DOHH2 (cell line): ENCODE data around the gene CACNA2D3.

Source experiments
- H3F3A ChIP-seq: fragments of 200-600 bp; sonication (generic), shearing (Covaris generic); 2 replicates; pipeline ENCODE4 v1.6.0; 2016; ENCODE audit warnings: antibody characterized with exemption, mild to moderate bottlenecking; ENCODE audit not compliant: control insufficient read depth, insufficient read depth
- H3K27ac ChIP-seq: fragments of 200-600 bp; sonication (generic); 2 replicates; pipeline ENCODE4 v1.5.1; 2014; ENCODE audit warnings: low read depth, mild to moderate bottlenecking, low read length, moderate library complexity
- H3K27me3 ChIP-seq: fragments of 200-600 bp; sonication (generic); 2 replicates; pipeline ENCODE4 v1.6.1; 2014; ENCODE audit warnings: mild to moderate bottlenecking, low read length, mixed read lengths; ENCODE audit not compliant: control insufficient read depth
- H3K36me3 ChIP-seq: fragments of 200-600 bp; sonication (generic); 2 replicates; pipeline ENCODE4 v1.6.1; 2014; ENCODE audit warnings: mild to moderate bottlenecking, low read length, moderate library complexity, mixed read lengths; ENCODE audit not compliant: control insufficient read depth
- H3K4me1 ChIP-seq: fragments of 200-600 bp; sonication (generic); 2 replicates; pipeline ENCODE4 v1.6.1; 2014; ENCODE audit warnings: mild to moderate bottlenecking, low read length, mixed read lengths; ENCODE audit not compliant: control insufficient read depth
- H3K4me2 ChIP-seq: fragments of 200-600 bp; sonication (generic); 2 replicates; pipeline ENCODE4 v1.6.0; 2014; ENCODE audit warnings: mild to moderate bottlenecking, low read length, moderate library complexity
- H3K4me3 ChIP-seq: fragments of 200-600 bp; sonication (generic); 2 replicates; pipeline ENCODE4 v1.5.1; 2014; ENCODE audit warnings: mild to moderate bottlenecking, low read length, mixed read lengths
- H3K79me2 ChIP-seq: fragments of 200-600 bp; sonication (generic); 2 replicates; pipeline ENCODE4 v1.6.1; 2014; ENCODE audit warnings: mild to moderate bottlenecking, low read length, mixed read lengths; ENCODE audit not compliant: control insufficient read depth
- H3K9me2 ChIP-seq: fragments of 200-600 bp; sonication (generic); replicated peaks from 2 replicates; pipeline ENCODE4 v1.6.1; 2014; ENCODE audit warnings: mild to moderate bottlenecking, low read length, mixed read lengths; ENCODE audit not compliant: control insufficient read depth
- H3K9me3 ChIP-seq: fragments of 200-600 bp; sonication (generic); 2 replicates; pipeline ENCODE4 v1.6.1; 2014; ENCODE audit warnings: antibody characterized with exemption, low read length, mixed read lengths; ENCODE audit not compliant: control insufficient read depth, insufficient read depth
- H4K20me1 ChIP-seq: fragments of 200-600 bp; sonication (generic); 2 replicates; pipeline ENCODE4 v1.6.0; 2014; ENCODE audit warnings: low read depth, mild to moderate bottlenecking, antibody characterized with exemption, low read length, moderate library complexity; ENCODE audit not compliant: control insufficient read depth, insufficient read depth
- CTCF ChIP-seq: fragments of 200-600 bp; sonication (generic); IDR thresholded peaks from one replicate; pipeline ENCODE4 v1.5.1; 2014; ENCODE audit warnings: antibody characterized with exemption, mild to moderate bottlenecking, low read depth, low read length; ENCODE audit not compliant: poor library complexity, severe bottlenecking
- EZH2phosphoT487 ChIP-seq: fragments of 200-600 bp; sonication (generic); IDR thresholded peaks from 2 replicates; pipeline ENCODE4 v1.6.1; 2017; ENCODE audit warnings: borderline replicate concordance, mild to moderate bottlenecking, antibody characterized with exemption, low read length, moderate library complexity, mixed read lengths

CACNA2D3 gene

GRCh38 chr3:54963641-54964040, 841.3 kb downstream of the CACNA2D3 start:
- TF ChIP-seq CTCF (no peak), EZH2phosphoT487 (no peak)
- Histone ChIP-seq H3K27me3 (no peaks in the 10 kb centered on the region), H3K9me3 (no peaks in the 10 kb centered on the region), H3K4me2 (no peak overlapping the region), H3K4me1 (no peaks in the 10 kb centered on the region), H3K79me2 (no peaks in the 10 kb centered on the region), H3K27ac (no peak overlapping the region), H4K20me1 (no peaks in the 10 kb centered on the region), H3F3A (no peaks in the 10 kb centered on the region), H3K9me2 (no peaks in the 10 kb centered on the region), H3K36me3 (no peaks in the 10 kb centered on the region), H3K4me3 (no peak overlapping the region)

- no peaks in the 10 kb centered on the region for H4K20me1 ChIP-seq
- no peak overlapping the region for H3K4me2 ChIP-seq
- H3F3A ChIP-seq, result no peaks in the 10 kb centered on the region
- TF ChIP-seq CTCF (no peak), EZH2phosphoT487 (no peak)
- H3K27ac ChIP-seq, result no peak overlapping the region
- H3K9me3 ChIP-seq, result no peaks in the 10 kb centered on the region
- no peaks in the 10 kb centered on the region for H3K9me2 ChIP-seq
- H3K4me3 ChIP-seq, result no peak overlapping the region
- no peaks in the 10 kb centered on the region for H3K36me3 ChIP-seq
- H3K4me1 ChIP-seq, result no peaks in the 10 kb centered on the region
- H3K27me3 ChIP-seq, result no peaks in the 10 kb centered on the region
- no peaks in the 10 kb centered on the region for H3K79me2 ChIP-seq
Measured at GRCh38 chr3:54964081-54964480, 841.7 kb downstream of the CACNA2D3 start.

- Histone ChIP-seq H3K9me3 (no peaks in the 10 kb centered on the region), H3F3A (no peaks in the 10 kb centered on the region), H3K27ac (no peak overlapping the region)
Measured at GRCh38 chr3:54965746-54966145, 843.4 kb downstream of the CACNA2D3 start.

More at GRCh38 chr3:54965746-54966145, 843.4 kb downstream of the CACNA2D3 start:
- Histone ChIP-seq H3K9me2 (no peaks in the 10 kb centered on the region), H3K36me3 (no peaks in the 10 kb centered on the region), H3K79me2 (no peaks in the 10 kb centered on the region), H3K4me1 (no peaks in the 10 kb centered on the region), H3K4me2 (no peak overlapping the region), H3K4me3 (no peak overlapping the region), H3K27me3 (no peaks in the 10 kb centered on the region), H4K20me1 (no peaks in the 10 kb centered on the region)
- no peak for TF ChIP-seq CTCF
- no peak for TF ChIP-seq EZH2phosphoT487
